Esophagus (tissue), 2 donors: Measurements from ENCODE around the gene CACNA1I. TPM values are rescaled to one million over a fixed set of nuclear protein-coding genes. Genes with fewer than 3 reads are reported as not detected.

Experiments
- H3K27ac ChIP-seq, 2 donors: one replicate each; pipeline ENCODE4 v1.5.1; 2013; ENCODE audit warnings: low read depth in 2 of 2, mild to moderate bottlenecking in 2 of 2, inconsistent platforms in 1 of 2, low read length in 1 of 2, moderate library complexity in 1 of 2
- H3K27me3 ChIP-seq, 2 donors: one replicate each; pipeline ENCODE4 v1.6.1; 2013; ENCODE audit warnings: low read length in 2 of 2, control low read depth in 1 of 2, mild to moderate bottlenecking in 1 of 2; ENCODE audit not compliant: insufficient read depth in 2 of 2, control insufficient read depth in 1 of 2
- H3K36me3 ChIP-seq, 2 donors: one replicate each; pipeline ENCODE4 v1.6.1; 2013; ENCODE audit warnings: low read length in 1 of 2; ENCODE audit not compliant: control insufficient read depth in 2 of 2, insufficient read depth in 2 of 2
- H3K4me1 ChIP-seq, 2 donors: one replicate each; pipeline ENCODE4 v1.6.1; 2013; ENCODE audit warnings: low read length in 1 of 2; ENCODE audit not compliant: control insufficient read depth in 2 of 2, insufficient read depth in 2 of 2
- H3K4me3 ChIP-seq, 2 donors: one replicate each; pipeline ENCODE4 v1.5.1; 2013; ENCODE audit warnings: low read length in 2 of 2, mild to moderate bottlenecking in 2 of 2, low read depth in 1 of 2, moderate library complexity in 1 of 2
- H3K9me3 ChIP-seq, 2 donors: one replicate each; pipeline ENCODE4 v1.6.1; 2013; ENCODE audit warnings: mild to moderate bottlenecking in 2 of 2, low read depth in 1 of 2, low read length in 1 of 2, moderate library complexity in 1 of 2; ENCODE audit not compliant: control insufficient read depth in 2 of 2, insufficient read depth in 1 of 2
- WGBS, 2 donors: extraction: QIAGEN DNeasy Blood & Tissue Kit; methylation state at CpG; one replicate each; pipeline ENCODE4 v1.1.7; 2013; 5-methylcytosine and 5-hydroxymethylcytosine counted together
- polyA plus RNA-seq, 2 donors: library from polyadenylated mRNA; stranded (reverse); fragments of 200-250 nt; gene quantifications; one replicate each; pipeline ENCODE4 v1.2.3, GENCODE V29; 2013
- donor health status: healthy with polysubstance abuse.
- donor health status: Bipolar disorder and iron deficiency.

The CACNA1I gene
- polyA plus RNA-seq, 2 donors, result 0.09 to 0.37 TPM

DNA sequence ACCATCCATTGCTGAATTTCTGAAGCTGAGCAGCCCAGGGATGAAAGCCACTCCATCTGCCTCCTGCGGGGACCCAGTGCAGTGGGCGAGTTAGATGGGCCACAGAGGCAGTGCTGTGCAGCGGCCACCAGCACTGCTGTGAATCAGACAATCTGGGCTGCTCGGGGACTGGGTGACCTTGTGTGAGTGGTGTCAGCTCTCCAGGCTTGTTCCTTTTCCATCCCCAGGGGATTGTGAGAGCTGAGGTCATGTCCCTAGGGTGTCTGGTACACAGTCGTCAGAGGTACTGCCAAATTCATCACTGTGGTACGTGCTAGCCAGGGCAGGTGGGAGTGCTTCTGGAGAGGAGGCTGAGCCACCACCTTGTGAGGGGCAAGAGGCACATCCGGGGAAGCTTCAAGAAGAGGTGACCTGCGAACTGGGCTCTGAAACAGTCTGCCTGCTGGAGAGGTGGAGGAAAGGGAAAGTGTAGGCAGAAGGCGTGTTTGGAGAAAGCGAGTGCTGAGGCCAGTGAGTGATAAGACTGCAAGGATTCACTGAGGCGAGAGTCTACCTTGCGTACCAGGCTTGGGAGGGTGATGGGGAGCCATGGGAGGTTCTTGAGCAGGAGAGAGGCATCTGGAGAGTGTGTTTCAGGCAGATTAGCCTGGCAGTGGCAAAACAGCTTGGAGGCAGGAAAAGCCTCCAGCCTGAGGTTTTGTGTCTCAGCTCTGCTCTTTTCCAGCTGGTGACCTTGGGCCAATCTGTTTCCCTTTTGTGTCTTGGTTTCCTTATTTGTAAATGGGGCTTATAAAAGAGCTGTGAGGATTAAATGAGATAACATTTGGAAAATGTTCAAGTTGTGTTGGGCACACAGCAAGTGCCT is 22.7 kb downstream of the CACNA1I start:
- H3K27ac ChIP-seq, result no peak overlapping the region
- H3K4me1 ChIP-seq, result peaks cover 0 to 18% of the 10 kb centered on the region in 2 donors
- H3K36me3 ChIP-seq, result no peaks in the 10 kb centered on the region
- 48 to 60% methylated on average over 12 of the region's 12 CpGs for WGBS, 2 donors
- no peaks in the 10 kb centered on the region for H3K27me3 ChIP-seq
- no peaks in the 10 kb centered on the region for H3K9me3 ChIP-seq
- H3K4me3 ChIP-seq, result no peak overlapping the region

DNA sequence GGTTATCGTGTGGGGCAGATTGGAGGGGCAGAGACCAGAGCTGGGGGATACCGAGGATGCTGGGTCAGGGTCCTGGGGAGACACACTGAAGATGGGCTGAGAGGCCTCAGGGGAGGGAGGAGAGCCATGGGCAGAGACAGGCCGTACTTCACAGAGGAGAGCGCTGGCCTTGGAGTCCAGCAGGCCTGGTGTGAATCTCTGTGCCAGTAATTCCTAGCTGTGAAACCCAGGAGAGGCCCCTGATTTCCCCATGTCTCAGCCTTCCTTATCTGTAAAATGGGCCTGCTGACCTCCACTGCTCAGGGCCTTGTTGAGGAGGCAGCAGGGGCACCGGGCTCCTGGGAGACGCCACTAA is 23.4 kb downstream of the CACNA1I start:
- 61 to 62% methylated on average over 6 of the region's 6 CpGs for WGBS, 2 donors
- Histone ChIP-seq H3K9me3 (no peaks in the 10 kb centered on the region), H3K36me3 (no peaks in the 10 kb centered on the region), H3K27me3 (no peaks in the 10 kb centered on the region), H3K4me1 (peaks cover 0 to 18% of the 10 kb centered on the region in 2 donors), H3K4me3 (no peak overlapping the region), H3K27ac (no peak overlapping the region)

DNA sequence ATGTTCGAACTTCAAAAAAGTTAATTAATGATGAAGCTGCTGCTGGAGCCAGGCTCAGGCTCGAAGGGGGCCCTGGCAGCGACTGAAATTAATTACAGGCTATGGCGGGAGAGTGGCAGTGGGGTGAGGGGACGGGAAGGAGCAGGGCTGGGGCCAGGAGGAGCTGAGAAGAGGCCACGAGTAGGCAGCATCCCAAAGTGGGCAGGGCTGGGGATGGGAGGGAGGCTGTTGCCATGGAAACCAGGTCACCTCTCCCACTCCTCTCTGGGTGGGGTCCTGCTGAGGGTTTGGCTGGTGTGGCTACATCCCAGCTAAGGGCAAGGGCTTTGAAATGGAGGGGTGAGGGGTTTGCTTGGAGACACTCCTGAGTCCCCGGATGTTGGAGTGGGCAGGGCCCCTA is 23.9 kb downstream of the CACNA1I start:
- Histone ChIP-seq H3K4me1 (peaks cover 0 to 18% of the 10 kb centered on the region in 2 donors), H3K9me3 (no peaks in the 10 kb centered on the region), H3K27me3 (no peaks in the 10 kb centered on the region), H3K36me3 (no peaks in the 10 kb centered on the region), H3K27ac (no peak overlapping the region), H3K4me3 (no peak overlapping the region)
- 55 to 58% methylated on average over 7 of the region's 7 CpGs for WGBS, 2 donors

DNA sequence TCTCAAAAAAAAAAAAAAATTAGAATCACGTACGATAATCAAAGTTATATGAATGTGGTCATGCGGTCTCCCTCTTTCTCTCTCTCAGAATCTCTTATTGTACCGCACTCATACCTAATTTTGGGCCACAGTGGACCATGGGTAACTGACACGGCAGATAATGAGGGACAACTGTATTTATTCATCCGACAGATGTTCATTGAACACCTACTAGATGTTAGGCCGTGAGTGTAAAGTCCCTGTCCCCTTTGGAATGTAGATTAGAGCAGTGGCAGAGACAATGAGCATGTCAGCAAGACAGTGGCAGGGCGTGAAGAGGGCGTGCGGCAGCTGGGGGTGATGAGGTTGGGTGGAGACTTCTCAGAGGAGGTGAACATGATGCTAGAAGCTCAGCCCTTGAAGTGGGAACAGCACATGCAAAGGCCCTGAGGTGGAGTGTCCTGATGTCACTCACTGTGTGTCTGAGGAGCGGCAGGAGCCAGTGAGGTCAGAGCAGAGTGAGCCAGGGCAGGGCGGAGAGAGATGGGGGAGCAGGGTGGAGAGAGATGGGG is 25.1 kb downstream of the CACNA1I start:
- Histone ChIP-seq H3K9me3 (no peaks in the 10 kb centered on the region), H3K4me1 (peaks cover 0 to 18% of the 10 kb centered on the region in 2 donors), H3K4me3 (no peak overlapping the region), H3K27ac (no peak overlapping the region), H3K27me3 (no peaks in the 10 kb centered on the region), H3K36me3 (no peaks in the 10 kb centered on the region)
- 74 to 83% methylated on average over 12 of the region's 12 CpGs for whole genome bisulfite sequencing, 2 donors

DNA sequence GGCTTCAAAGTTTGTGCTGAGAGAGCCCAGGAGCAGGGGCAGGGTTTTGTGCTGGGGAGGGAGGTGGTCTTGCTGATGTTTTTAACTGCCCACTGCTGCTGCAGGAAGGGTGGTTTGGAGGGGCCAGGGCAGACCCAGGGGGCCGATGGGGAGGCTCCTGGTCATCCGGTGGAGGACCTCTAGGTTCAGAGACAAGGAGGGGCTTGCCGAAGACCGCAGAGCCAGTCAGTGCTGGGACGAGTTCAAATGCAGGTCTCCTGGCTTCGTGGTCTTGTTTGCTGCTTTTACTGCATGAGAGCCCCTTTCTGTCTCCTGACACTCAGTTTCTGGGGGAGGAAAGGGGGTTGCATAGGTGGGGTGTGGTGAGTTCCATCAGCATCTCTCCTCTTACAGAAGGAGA is 26.0 kb downstream of the CACNA1I start:
- Histone ChIP-seq H3K4me1 (peaks cover 0 to 20% of the 10 kb centered on the region in 2 donors), H3K27me3 (no peaks in the 10 kb centered on the region), H3K9me3 (no peaks in the 10 kb centered on the region), H3K4me3 (no peak overlapping the region), H3K36me3 (no peaks in the 10 kb centered on the region), H3K27ac (no peak overlapping the region)
- 60% methylated on average over 6 of the region's 6 CpGs for whole genome bisulfite sequencing, 2 donors

DNA sequence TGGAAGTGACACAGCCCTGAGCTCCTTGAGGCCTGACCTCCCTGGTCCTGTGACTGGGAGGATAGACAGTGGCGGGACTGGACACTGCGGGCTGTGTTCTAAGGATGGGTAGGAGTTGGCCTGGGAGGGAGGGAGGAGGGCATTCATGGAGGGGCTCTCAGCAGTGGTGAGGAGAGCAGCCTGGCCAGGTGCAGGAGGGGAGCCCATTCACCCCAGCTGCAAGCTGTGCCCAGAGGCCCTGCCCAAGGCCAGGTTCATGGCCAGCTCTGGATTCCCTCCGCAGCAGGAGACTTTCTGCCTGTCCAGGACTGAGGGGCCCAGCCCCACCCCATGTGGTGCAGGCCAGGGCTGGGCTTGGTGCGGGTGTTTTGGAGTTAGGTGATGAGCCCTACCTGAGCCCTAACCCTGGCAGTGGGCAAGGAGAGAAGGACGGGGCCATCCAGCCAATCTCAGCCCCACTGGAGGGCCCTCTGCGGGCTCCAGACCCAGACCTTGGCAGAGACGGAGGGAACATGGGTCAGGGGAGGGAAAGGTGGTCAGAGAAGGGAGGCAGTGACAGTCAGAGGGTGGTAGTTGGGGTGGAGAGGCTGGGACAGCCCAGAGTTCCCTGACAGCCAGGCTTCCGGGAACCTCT is 26.8 kb downstream of the CACNA1I start:
- H3K27ac ChIP-seq, result no peak overlapping the region
- H3K27me3 ChIP-seq, result no peaks in the 10 kb centered on the region
- 73 to 74% methylated on average over 8 of the region's 8 CpGs for WGBS, 2 donors
- no peaks in the 10 kb centered on the region for H3K36me3 ChIP-seq
- no peak overlapping the region for H3K4me3 ChIP-seq
- peaks cover 0 to 16% of the 10 kb centered on the region in 2 donors for H3K4me1 ChIP-seq
- peaks cover 0 to 2% of the 10 kb centered on the region in 2 donors for H3K9me3 ChIP-seq

DNA sequence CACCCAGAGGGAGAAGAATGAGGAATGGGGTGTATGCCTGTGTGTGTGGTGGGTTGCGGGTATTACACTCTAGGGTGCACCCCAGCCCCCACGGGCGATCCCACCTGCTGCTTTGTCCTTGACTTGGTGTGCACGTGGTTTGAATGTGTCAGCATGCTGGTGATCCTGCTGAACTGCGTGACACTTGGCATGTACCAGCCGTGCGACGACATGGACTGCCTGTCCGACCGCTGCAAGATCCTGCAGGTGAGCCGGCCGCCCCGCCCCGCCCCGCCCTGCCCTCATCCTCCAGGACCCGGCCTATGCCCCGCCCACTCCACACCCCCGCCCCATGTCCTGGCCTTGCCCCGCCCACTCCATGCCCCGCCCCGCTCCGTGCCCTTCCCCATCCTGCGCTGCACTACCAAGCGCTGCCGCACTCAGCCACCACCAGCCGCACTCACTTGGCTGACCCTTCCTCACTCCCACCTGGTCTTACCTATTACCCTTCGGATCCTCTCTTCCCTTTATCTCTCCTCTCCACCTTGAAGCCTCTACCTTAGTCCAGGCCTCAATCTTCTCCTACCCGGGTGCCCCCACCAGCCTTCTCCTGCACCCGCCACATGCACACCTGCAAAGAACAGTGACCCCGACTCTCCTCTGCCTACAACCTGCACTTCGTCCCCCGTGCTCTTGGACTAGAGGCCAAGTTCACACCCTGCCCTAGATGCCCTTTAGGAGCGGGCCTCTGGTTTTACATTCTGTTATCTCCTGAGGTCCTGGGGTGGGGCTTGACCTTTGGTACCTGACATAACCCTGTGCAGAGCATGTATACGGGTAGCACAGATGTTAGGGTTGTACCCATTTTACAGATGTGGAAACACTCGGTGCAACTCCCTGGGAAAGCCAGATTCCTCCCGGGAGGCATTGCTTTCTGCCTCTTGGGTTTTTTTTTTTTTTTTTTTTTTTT is 27.7 kb downstream of the CACNA1I start:
- 24 to 30% methylated on average over 27 to 36 of the region's 36 CpGs for WGBS, 2 donors
- no peaks in the 10 kb centered on the region for H3K27me3 ChIP-seq
- H3K27ac ChIP-seq, result no peak overlapping the region
- no peaks in the 10 kb centered on the region for H3K36me3 ChIP-seq
- H3K4me1 ChIP-seq, result peaks cover 0 to 8% of the 10 kb centered on the region in 2 donors
- no peak overlapping the region for H3K4me3 ChIP-seq
- peaks cover 0 to 2% of the 10 kb centered on the region in 2 donors for H3K9me3 ChIP-seq

DNA sequence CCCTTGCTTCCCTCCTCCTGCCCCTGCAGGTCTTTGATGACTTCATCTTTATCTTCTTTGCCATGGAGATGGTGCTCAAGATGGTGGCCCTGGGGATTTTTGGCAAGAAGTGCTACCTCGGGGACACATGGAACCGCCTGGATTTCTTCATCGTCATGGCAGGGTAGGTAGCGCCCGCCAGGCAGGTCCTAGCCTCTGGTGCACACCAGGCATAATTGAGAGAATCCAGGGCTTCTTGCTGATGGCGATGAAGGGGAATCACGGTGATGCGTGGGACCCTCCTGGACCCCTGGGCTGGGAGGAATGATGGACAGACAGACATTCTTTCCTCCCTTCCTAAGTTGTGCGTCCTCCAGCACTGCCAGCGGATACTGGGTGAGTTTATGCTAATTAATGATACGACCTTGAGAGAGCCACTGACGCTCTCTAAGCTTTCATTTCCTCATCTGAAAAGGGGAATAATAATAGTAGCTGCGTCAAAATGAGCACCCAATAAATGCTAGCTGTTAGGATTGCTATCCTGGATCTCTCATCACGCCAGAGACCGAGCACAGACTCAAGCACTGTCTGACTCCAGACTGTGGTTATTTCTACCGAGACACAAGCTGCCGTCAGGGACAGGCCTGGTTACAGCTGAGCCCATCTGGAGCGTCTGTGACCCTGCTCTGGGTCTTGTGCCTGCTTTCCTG is 30.1 kb downstream of the CACNA1I start:
- H3K9me3 ChIP-seq, result peaks cover 0 to 2% of the 10 kb centered on the region in 2 donors
- no peak overlapping the region for H3K27ac ChIP-seq
- peaks cover 0 to 2% of the 10 kb centered on the region in 2 donors for H3K27me3 ChIP-seq
- WGBS, 2 donors, result 75 to 80% methylated on average over 18 of the region's 18 CpGs
- no peak overlapping the region for H3K4me3 ChIP-seq
- H3K4me1 ChIP-seq, result peaks cover 0 to 8% of the 10 kb centered on the region in 2 donors
- no peaks in the 10 kb centered on the region for H3K36me3 ChIP-seq

DNA sequence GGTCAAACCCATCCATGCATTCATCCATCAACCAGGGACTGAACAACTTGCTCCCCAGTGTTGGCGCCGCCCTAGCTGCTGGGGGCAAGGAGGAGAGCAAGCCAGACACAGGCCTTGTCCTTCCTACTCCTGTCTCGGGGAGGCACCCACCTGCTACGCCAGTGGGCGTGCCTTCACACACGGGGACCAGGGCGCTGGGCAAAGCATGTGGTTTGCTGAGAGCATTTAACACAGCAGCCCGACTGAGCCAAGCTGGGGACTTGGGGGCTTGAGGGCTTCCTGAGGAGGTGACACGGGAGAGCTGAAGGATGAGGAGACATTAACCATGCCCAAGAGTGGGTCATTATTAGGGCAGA is 30.6 kb downstream of the CACNA1I start:
- Histone ChIP-seq H3K4me1 (peaks cover 0 to 8% of the 10 kb centered on the region in 2 donors), H3K9me3 (peaks cover 0 to 2% of the 10 kb centered on the region in 2 donors), H3K4me3 (no peak overlapping the region), H3K36me3 (no peaks in the 10 kb centered on the region), H3K27ac (no peak overlapping the region), H3K27me3 (peaks cover 0 to 2% of the 10 kb centered on the region in 2 donors)
- WGBS, 2 donors, result 56 to 69% methylated on average over 9 of the region's 9 CpGs
